Measurements from ENCODE around the gene ING3. TPM values are rescaled to one million over a fixed set of nuclear protein-coding genes. Genes with fewer than 3 reads are reported as not detected.

The ING3 gene
- total RNA-seq, 1 donor from 2014 or later: 13.4 TPM

DNA sequence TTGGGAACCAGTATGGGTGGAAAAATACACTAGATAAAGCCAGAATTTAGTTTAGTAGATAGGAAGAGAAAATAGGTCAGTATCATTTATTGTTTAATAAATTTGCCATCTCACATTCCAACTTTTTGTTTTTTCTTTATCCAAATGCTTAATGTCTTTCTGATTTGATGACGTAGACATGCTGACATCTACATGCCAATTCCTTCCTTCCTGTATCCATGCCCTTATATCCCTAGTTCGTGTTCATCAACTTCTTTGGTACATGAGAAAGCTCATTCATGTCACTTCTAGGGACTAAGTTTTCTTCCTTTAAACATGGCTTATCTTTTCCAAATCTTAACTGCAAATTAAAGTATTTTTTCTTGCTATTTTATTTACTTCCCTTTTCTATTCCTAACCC lies 30.5 kb upstream of the ING3 start:
- DNase-seq: no peak
- Histone ChIP-seq H3K4me3 (no peak overlapping the region), H3K27ac (replicated peaks) (no peak overlapping the region), H3K4me1 (no peaks in the 10 kb centered on the region), H3K27me3 (ENCODE audit: low read depth) (no peaks in the 10 kb centered on the region), H3K36me3 (no peaks in the 10 kb centered on the region), H3K9me3 (replicated peaks) (no peaks in the 10 kb centered on the region)
- intact Hi-C loops (cut with micrococcal nuclease): no loop called here
- no peak for TF ChIP-seq CTCF (IDR thresholded peaks at IDR 0.05; ENCODE audit: borderline replicate concordance)

DNA sequence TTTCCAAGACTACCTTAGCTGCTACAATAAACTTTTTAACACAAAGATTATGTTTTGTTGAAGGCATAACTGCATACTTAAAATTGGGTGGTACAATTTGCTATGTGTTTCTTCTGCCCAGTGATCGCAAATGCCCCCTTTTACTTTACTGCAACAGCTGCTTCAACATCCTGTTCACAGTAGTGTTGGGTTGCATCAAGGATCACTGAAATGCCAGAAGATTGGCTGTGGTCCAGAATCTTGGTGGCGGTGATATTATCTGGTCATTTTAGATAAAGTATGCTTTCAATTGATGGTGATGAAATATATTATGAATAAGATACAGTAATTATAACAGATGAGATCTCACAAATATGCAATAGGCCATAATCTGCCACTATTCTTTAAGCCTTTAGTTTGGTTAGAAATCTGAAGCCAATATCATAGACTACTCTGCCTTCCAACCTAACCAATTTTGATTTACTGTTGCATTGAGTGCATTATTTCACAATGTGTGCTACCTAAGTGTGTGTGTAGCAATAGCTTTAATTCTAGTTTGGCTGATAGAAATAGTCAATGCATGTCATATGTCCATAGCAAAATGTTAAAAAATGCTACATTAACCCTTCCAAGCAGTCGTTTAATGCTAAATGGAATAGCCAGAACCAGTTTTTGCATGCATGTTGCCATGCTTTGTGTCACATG lies 29.8 kb upstream of the ING3 start:
- H3K9me3 ChIP-seq (replicated peaks): no peaks in the 10 kb centered on the region
- no peaks in the 10 kb centered on the region for H3K36me3 ChIP-seq
- H3K4me3 ChIP-seq: no peak overlapping the region
- no peak for TF ChIP-seq CTCF (IDR thresholded peaks at IDR 0.05; ENCODE audit: borderline replicate concordance)
- intact Hi-C loops (cut with micrococcal nuclease): no loop called here
- no peak for DNase-seq
- H3K4me1 ChIP-seq: no peaks in the 10 kb centered on the region
- H3K27ac ChIP-seq (replicated peaks): no peak overlapping the region
- no peaks in the 10 kb centered on the region for H3K27me3 ChIP-seq (ENCODE audit: low read depth)

- intact Hi-C loops (cut with micrococcal nuclease): no loop called here
- no peak for DNase-seq
- Histone ChIP-seq H3K4me3 (no peak overlapping the region), H3K27me3 (ENCODE audit: low read depth) (no peaks in the 10 kb centered on the region), H3K36me3 (no peaks in the 10 kb centered on the region), H3K9me3 (replicated peaks) (no peaks in the 10 kb centered on the region), H3K27ac (replicated peaks) (no peak overlapping the region), H3K4me1 (no peaks in the 10 kb centered on the region)
- TF ChIP-seq CTCF (IDR thresholded peaks at IDR 0.05; ENCODE audit: borderline replicate concordance): no peak
Measured at GRCh38 chr7:120924837-120925236, 25.7 kb upstream of the ING3 start.

DNA sequence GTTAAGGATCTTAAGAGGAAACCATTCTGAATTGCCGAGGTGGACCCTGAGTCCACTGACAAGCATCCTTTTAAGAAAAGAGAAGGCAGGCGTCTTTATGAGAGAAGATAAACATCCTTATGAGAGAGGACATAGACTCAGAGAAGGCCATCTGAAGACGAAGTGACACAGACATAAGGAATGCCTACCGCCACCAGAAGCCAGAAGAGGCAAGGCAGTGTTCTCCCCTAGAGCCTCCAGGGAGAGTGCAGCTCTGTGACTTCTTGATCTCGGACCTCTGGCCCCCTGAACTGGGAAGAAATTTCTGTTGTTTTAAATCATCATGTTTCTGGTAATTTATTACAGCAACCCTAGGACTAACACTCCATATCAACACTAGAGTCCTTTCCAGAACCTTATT lies 25.2 kb upstream of the ING3 start:
- intact Hi-C loops (cut with micrococcal nuclease): no loop called here
- Histone ChIP-seq H3K27me3 (ENCODE audit: low read depth) (no peaks in the 10 kb centered on the region), H3K36me3 (no peaks in the 10 kb centered on the region), H3K27ac (replicated peaks) (no peak overlapping the region), H3K4me1 (no peaks in the 10 kb centered on the region), H3K9me3 (replicated peaks) (no peaks in the 10 kb centered on the region), H3K4me3 (no peak overlapping the region)
- no peak for TF ChIP-seq CTCF (IDR thresholded peaks at IDR 0.05; ENCODE audit: borderline replicate concordance)
- no peak for DNase-seq

GRCh38 chr7:120926943-120927346 lies 23.6 kb upstream of the ING3 start:
- Histone ChIP-seq H3K9me3 (replicated peaks) (no peaks in the 10 kb centered on the region), H3K36me3 (no peaks in the 10 kb centered on the region), H3K4me3 (no peak overlapping the region), H3K4me1 (no peaks in the 10 kb centered on the region), H3K27me3 (ENCODE audit: low read depth) (no peaks in the 10 kb centered on the region), H3K27ac (replicated peaks) (no peak overlapping the region)
- no peak for DNase-seq
- intact Hi-C loops (cut with micrococcal nuclease): no loop called here
- TF ChIP-seq CTCF (IDR thresholded peaks at IDR 0.05; ENCODE audit: borderline replicate concordance): no peak
